Lower leg skin (tissue), 4 donors: ENCODE measurements around the gene FOXO6. TPM values are rescaled to one million over a fixed set of nuclear protein-coding genes. Genes with fewer than 3 reads are reported as not detected.

Experiments used
- DNase-seq, 2 donors: peaks; one replicate each; pipeline ENCODE4 v3.0.0-alpha.2; 2019; ENCODE audit warnings: low spot score in 2 of 2
- H3K4me3 ChIP-seq: fragments of 200-600 bp; sonication (generic); 2 replicates; pipeline ENCODE4 v1.5.1; 2017; ENCODE audit warnings: mild to moderate bottlenecking, low read depth; ENCODE audit not compliant: poor library complexity, severe bottlenecking
- POLR2A ChIP-seq, 2 donors: fragments of 450-650 bp; IDR thresholded peaks; one replicate each; pipeline ENCODE4 v1.6.1; 2016 to 2017; ENCODE audit warnings: antibody characterized with exemption in 2 of 2, mild to moderate bottlenecking in 1 of 2, moderate library complexity in 1 of 2
- WGBS, 2 donors: methylation state at CpG; one replicate each; pipeline ENCODE4 v1.1.5; 2018; 5-methylcytosine and 5-hydroxymethylcytosine counted together
- intact Hi-C: fragments of 100-400 bp; cut with DNase I; formaldehyde crosslinking; loops from one replicate; pipeline ENCODE4 v1.15.0; 2023; ENCODE audit warnings: low total_unique reads
- total RNA-seq, 4 donors: library from RNA; depleted of rRNA; stranded (reverse); fragments of >200 nt; gene quantifications; one replicate each; pipeline ENCODE4 v1.1.0, GENCODE V29; 2016
- TF ChIP-seq, protein P1 (sequence below), 3 donors: fragments of 450-650 bp; IDR thresholded peaks; one replicate each; pipeline ENCODE4 v1.5.1; 2016; ENCODE audit warnings: antibody characterized with exemption in 3 of 3, mild to moderate bottlenecking in 3 of 3, moderate library complexity in 2 of 3

FOXO6 gene
- total RNA-seq, 4 donors from 2014 or later, result 0.15 to 3.5 (median 1.5) TPM

GRCh38 chr1:41422306-41422705, 61.1 kb downstream of the FOXO6 start:
- DNase-seq, result no peak
- WGBS, 2 donors, result 76 to 80% methylated on average over 6 of the region's 6 CpGs
- intact Hi-C loops, result no loop called here
- TF ChIP-seq POLR2A (IDR thresholded peaks at IDR 0.05), result no peak
- TF ChIP-seq, protein P1, sequence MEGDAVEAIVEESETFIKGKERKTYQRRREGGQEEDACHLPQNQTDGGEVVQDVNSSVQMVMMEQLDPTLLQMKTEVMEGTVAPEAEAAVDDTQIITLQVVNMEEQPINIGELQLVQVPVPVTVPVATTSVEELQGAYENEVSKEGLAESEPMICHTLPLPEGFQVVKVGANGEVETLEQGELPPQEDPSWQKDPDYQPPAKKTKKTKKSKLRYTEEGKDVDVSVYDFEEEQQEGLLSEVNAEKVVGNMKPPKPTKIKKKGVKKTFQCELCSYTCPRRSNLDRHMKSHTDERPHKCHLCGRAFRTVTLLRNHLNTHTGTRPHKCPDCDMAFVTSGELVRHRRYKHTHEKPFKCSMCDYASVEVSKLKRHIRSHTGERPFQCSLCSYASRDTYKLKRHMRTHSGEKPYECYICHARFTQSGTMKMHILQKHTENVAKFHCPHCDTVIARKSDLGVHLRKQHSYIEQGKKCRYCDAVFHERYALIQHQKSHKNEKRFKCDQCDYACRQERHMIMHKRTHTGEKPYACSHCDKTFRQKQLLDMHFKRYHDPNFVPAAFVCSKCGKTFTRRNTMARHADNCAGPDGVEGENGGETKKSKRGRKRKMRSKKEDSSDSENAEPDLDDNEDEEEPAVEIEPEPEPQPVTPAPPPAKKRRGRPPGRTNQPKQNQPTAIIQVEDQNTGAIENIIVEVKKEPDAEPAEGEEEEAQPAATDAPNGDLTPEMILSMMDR (IDR thresholded peaks at IDR 0.05), result no peak
- H3K4me3 ChIP-seq, result no peak overlapping the region

DNA sequence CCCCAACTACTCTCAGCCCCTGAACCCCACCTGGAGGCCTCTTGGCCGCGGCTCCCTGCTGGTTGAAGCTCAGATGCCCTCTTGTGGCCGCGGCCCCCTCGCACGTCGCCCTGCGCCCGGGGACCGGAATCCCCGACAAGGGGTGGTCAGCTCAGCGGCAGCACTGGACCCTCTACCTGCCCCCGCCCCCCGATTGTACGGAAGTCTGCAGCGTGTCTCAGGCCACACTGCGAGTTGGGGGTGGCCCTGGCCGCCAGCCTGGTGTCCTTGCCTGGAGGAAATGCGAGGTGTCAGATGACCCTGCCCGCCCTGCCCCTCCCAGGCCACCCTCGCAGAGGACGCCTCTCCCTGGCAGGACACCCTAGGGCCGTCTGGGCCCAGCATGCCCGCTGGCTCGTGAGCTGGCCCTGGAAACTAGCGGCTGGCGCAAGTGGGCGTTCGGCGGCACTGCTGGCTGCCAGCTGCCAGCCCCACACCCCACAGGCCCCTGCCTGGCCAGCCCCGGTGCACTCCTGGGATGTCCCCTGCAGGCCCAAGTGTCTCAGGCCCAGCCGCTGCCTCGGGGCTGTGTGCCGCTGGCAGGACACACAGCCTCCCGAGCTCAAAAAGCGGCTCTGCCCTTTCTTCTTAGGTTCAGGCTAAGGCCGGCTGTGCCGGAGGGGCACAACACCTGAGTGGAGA, 62.4 kb downstream of the FOXO6 start:
- intact Hi-C loops, result no loop called here
- H3K4me3 ChIP-seq, result no peak overlapping the region
- no peak for DNase-seq
- WGBS, 2 donors, result 67 to 71% methylated on average over 28 to 31 of the region's 38 CpGs
- TF ChIP-seq POLR2A (IDR thresholded peaks at IDR 0.05), result no peak
- TF ChIP-seq, protein P1 (IDR thresholded peaks at IDR 0.05), result no peak

DNA sequence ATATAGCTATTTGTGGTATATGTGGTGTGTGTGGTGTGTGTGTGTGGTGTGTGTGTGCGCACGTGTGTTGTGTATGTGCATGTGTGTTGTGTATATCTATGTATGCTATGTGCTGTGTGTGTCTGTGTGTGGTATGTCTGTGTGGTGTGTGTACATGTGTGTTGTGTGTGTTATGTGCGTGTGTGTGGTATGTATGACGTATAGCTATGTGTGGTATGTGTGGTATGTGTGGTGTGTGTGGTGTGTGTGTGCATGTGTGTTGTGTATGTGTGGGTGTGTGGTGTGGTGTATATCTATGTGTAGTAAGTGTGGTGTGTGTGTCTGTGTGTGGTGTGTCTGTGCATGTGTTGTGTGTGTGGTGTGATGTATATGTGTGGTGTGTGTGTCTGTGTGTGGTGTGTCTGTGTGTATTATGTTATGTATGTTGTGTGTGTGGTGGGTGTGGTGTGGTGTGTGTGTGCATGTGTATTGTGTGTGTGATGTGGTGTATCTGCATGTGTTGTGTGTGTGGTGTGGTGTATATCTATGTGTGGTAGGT, 63.4 kb downstream of the FOXO6 start:
- intact Hi-C loops, result no loop called here

GRCh38 chr1:41425369-41425768, 64.1 kb downstream of the FOXO6 start:
- no peak for TF ChIP-seq POLR2A (IDR thresholded peaks at IDR 0.05)
- TF ChIP-seq, protein P1 (IDR thresholded peaks at IDR 0.05), result no peak
- no peak overlapping the region for H3K4me3 ChIP-seq
- no peak for DNase-seq
- intact Hi-C loops, result no loop called here
- 93 to 96% methylated on average over 2 of the region's 2 CpGs for whole genome bisulfite sequencing, 2 donors

More for the DNA sequence above, 63.4 kb downstream of the FOXO6 start:
- no peak for DNase-seq
- no peak overlapping the region for H3K4me3 ChIP-seq
- WGBS, 2 donors, result 87% methylated on average over 4 of the region's 4 CpGs
- TF ChIP-seq, protein P1 (IDR thresholded peaks at IDR 0.05), result no peak
- TF ChIP-seq POLR2A (IDR thresholded peaks at IDR 0.05), result no peak

- no peak for DNase-seq
- TF ChIP-seq, protein P1 (IDR thresholded peaks at IDR 0.05), result no peak
- no peak for TF ChIP-seq POLR2A (IDR thresholded peaks at IDR 0.05)
- no peak overlapping the region for H3K4me3 ChIP-seq
- intact Hi-C loops, result no loop called here
- WGBS, 2 donors, result 88 to 91% methylated on average over 9 to 13 of the region's 13 CpGs
Measured at GRCh38 chr1:41426201-41426890, 65.1 kb downstream of the FOXO6 start.
